ENCODE data around the gene CCDC117.

DNA sequence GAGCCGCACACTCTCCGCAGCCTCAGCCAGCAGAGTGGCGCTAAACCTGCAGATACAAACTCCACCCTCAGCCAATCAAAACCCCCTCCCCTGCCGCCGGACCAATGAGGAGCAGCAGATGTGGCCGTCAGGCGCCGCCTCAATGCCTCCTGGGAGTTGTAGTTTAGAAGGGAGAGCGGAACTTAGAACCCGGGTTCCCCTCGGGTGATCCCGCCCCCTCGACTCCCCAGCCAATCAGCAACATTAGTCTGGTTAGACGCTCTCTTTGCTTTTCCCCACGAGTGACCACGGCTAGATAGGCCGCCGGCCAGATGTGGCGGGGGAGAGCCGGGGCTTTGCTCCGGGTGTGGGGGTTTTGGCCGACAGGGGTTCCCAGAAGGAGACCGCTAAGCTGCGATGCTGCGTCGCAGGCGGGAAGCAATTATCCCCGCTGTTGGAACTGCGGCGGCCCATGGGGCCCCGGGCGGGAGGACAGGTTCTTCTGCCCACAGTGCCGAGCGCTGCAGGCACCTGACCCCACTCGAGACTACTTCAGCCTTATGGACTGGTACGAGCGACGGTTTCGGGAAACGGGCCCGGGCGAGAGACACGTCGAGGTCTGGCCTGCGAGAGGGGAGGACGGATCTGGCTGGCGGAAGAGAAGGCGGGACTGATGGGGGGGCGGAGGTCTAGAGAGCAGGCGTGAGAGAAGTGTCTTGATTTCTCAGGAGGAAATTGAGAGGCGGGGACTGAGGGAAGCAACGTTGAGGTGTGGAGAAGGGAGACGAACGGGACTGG, 30.5 kb upstream of the CCDC117 start, which contains the start of the genes CHEK2 and HSCB:
- TF ChIP-seq CTCF (IDR thresholded peaks at IDR 0.05; ENCODE audit: insufficient read depth, low read length, poor library complexity, severe bottlenecking) (no peak), EZH2phosphoT487 (conservative IDR thresholded peaks at IDR 0.05; ENCODE audit: low read length) (no peak)
